NCI-H146 (cell line): ENCODE data around the gene MED22.

Experiments
- DNase-seq: peaks from one replicate; lab custom pipeline; 2025; lab: John Stamatoyannopoulos, UW

MED22 gene

GRCh38 chr9:133355881-133356357 is 8.0 kb upstream of the MED22 start:
- peak; percentile 37 for DNase-seq

GRCh38 chr9:133354766-133355165 is 6.8 kb upstream of the MED22 start:
- DNase-seq, result no peak

GRCh38 chr9:133353548-133353947 is 5.6 kb upstream of the MED22 start:
- no peak for DNase-seq

GRCh38 chr9:133352635-133353340 is 4.9 kb upstream of the MED22 start:
- DNase-seq, result no peak

- DNase-seq, result no peak
These were observed 4.1 kb upstream of the MED22 start for GRCh38 chr9:133351908-133352634.

- no peak for DNase-seq
These were observed 3.6 kb upstream of the MED22 start for GRCh38 chr9:133351526-133351907.

- DNase-seq, result no peak
These were observed 2.2 kb upstream of the MED22 start for GRCh38 chr9:133349965-133350616.

- no peak for DNase-seq
These were observed 1.0 kb upstream of the MED22 start for GRCh38 chr9:133348718-133349573.

- peak; percentile 35 for DNase-seq
These were observed 381 bp downstream of the MED22 start for GRCh38 chr9:133347515-133347984.

- no peak for DNase-seq
These were observed 1.7 kb downstream of the MED22 start for GRCh38 chr9:133346021-133346785.

- no peak for DNase-seq
These were observed 2.3 kb downstream of the MED22 start for GRCh38 chr9:133345596-133345995.

- DNase-seq, result no peak
These were observed 3.0 kb downstream of the MED22 start for GRCh38 chr9:133344979-133345378.

GRCh38 chr9:133344071-133344470 is 3.9 kb downstream of the MED22 start:
- DNase-seq, result no peak

GRCh38 chr9:133342570-133342969 is 5.4 kb downstream of the MED22 start:
- DNase-seq, result no peak

GRCh38 chr9:133342069-133342406 is 5.9 kb downstream of the MED22 start:
- no peak for DNase-seq

GRCh38 chr9:133341369-133342068 is 6.4 kb downstream of the MED22 start:
- DNase-seq, result no peak

- DNase-seq, result no peak
These were observed 7.0 kb downstream of the MED22 start for GRCh38 chr9:133340916-133341315.

- DNase-seq, result no peak
These were observed 7.7 kb downstream of the MED22 start for GRCh38 chr9:133340256-133340655.

- no peak for DNase-seq
These were observed 8.3 kb downstream of the MED22 start for GRCh38 chr9:133339641-133340040.

GRCh38 chr9:133335924-133336811 is 11.8 kb downstream of the MED22 start, which contains the start of gene SURF6:
TSS of gene SURF6 (minus strand) at chr9:133336188. CDS start at chr9:133336132, 56 bp downstream.
- DNase-seq, result peak; percentile 87
